PC-9 (cell line): ENCODE measurements around the gene TTC32. TPM values are rescaled to one million over a fixed set of nuclear protein-coding genes. Genes with fewer than 3 reads are reported as not detected.

Experiments
- BruUV-seq: library from RNA; stranded (reverse); fragments of 400-500 nt; replicated peaks from 2 replicates; lab custom pipeline; 2021; lab: Mats Ljungman, UMichigan
- CTCF ChIA-PET: fragments of 300-600 bp; sonication (Branson Sonifier 250); formaldehyde crosslinking; loops from one replicate; lab custom pipeline; 2022; ENCODE audit warnings: antibody characterized with exemption; lab: Charles Lee
- POLR2A ChIA-PET: fragments of 300-600 bp; sonication (Branson Sonifier 250); formaldehyde crosslinking; loops from one replicate; lab custom pipeline; 2022; ENCODE audit warnings: antibody characterized with exemption; ENCODE audit not compliant: unreplicated experiment; lab: Charles Lee
- DNase-seq, 2 experiments: peaks; one replicate each; pipeline versions ENCODE4 v3.0.0 to v3.0.0-alpha.2; 2015 to 2022; ENCODE audit warnings: mixed read lengths in 1 of 2
- H2AFZ ChIP-seq: fragments of 200-600 bp; sonication (generic); 2 replicates; pipeline ENCODE4 v1.8.1; 2017; ENCODE audit warnings: antibody characterized with exemption
- H3F3A ChIP-seq: fragments of 200-600 bp; sonication (generic); 2 replicates; pipeline ENCODE4 v1.8.1; 2017; ENCODE audit warnings: antibody characterized with exemption, mild to moderate bottlenecking, low read depth; ENCODE audit not compliant: insufficient read depth
- H3K27ac ChIP-seq: fragments of 200-600 bp; sonication (generic); 2 replicates; pipeline ENCODE4 v1.6.1; 2016; ENCODE audit warnings: mixed run types
- H3K27me3 ChIP-seq: fragments of 200-600 bp; sonication (generic); 2 replicates; pipeline ENCODE4 v1.6.1; 2016; ENCODE audit warnings: low read depth, mixed run types; ENCODE audit not compliant: insufficient read depth
- H3K36me3 ChIP-seq: fragments of 200-600 bp; sonication (generic); 2 replicates; pipeline ENCODE4 v1.6.1; 2016; ENCODE audit warnings: low read depth, mixed run types
- H3K4me1 ChIP-seq: fragments of 200-600 bp; sonication (generic); replicated peaks from 2 replicates; pipeline ENCODE4 v1.6.1; 2016; ENCODE audit warnings: mixed run types; ENCODE audit not compliant: insufficient read depth
- H3K4me2 ChIP-seq: fragments of 200-600 bp; sonication (generic); 2 replicates; pipeline ENCODE4 v1.6.1; 2017; ENCODE audit warnings: mixed run types
- H3K4me3 ChIP-seq: fragments of 200-600 bp; sonication (generic); 2 replicates; pipeline ENCODE4 v1.6.1; 2016; ENCODE audit warnings: mixed run types
- H3K79me2 ChIP-seq: fragments of 200-600 bp; sonication (generic); 2 replicates; pipeline ENCODE4 v1.6.1; 2017; ENCODE audit warnings: low read depth, mixed run types
- H3K9me2 ChIP-seq: fragments of 200-600 bp; sonication (generic); 2 replicates; pipeline ENCODE4 v1.8.1; 2017; ENCODE audit warnings: mild to moderate bottlenecking; ENCODE audit not compliant: insufficient read depth
- H3K9me3 ChIP-seq: fragments of 200-600 bp; sonication (generic); 2 replicates; pipeline ENCODE4 v1.8.1; 2016; ENCODE audit warnings: low read depth; ENCODE audit not compliant: insufficient read depth
- H4K20me1 ChIP-seq: fragments of 200-600 bp; sonication (generic); 2 replicates; pipeline ENCODE4 v1.8.1; 2017; ENCODE audit not compliant: insufficient read depth
- CTCF ChIP-seq: fragments of 200-600 bp; sonication (generic); conservative IDR thresholded peaks from 2 replicates; pipeline ENCODE4 v1.6.1; 2017; ENCODE audit warnings: mixed run types, antibody characterized with exemption, mild to moderate bottlenecking, moderate library complexity
- EZH2 ChIP-seq: fragments of 200-600 bp; sonication (generic); IDR thresholded peaks from 2 replicates; pipeline ENCODE4 v1.8.0; 2017; ENCODE audit warnings: antibody characterized with exemption, low read depth
- intact Hi-C: fragments of 100-400 bp; cut with micrococcal nuclease; formaldehyde crosslinking; loops from one replicate; pipeline ENCODE4 v1.10.0; 2022; ENCODE audit not compliant: unreplicated experiment
- total RNA-seq: library from RNA; stranded (reverse); gene quantifications from 2 replicates; pipeline ENCODE4 v1.2.3, GENCODE V29; 2021

TTC32 gene
- total RNA-seq, 1 experiment from 2014 or later, result 36.2 TPM

- POLR2A ChIA-PET, result interaction anchor here (0.7 kb wide), 1 partner anchor 44 kb away, joined by 4 read pairs; no protein-coding TSS in a partner anchor
- Histone ChIP-seq H3K9me3 (no peaks in the 10 kb centered on the region), H3F3A (peaks cover 20% of the 10 kb centered on the region), H3K79me2 (no peaks in the 10 kb centered on the region), H4K20me1 (no peaks in the 10 kb centered on the region), H3K4me1 (peaks cover 34% of the 10 kb centered on the region), H3K4me2 (peak overlapping the region; percentile 60), H3K4me3 (no peak overlapping the region; the same call in 1 of the 2 replicates), H2AFZ (no peak overlapping the region), H3K9me2 (no peaks in the 10 kb centered on the region), H3K27ac (peak overlapping the region; percentile 87), H3K27me3 (no peaks in the 10 kb centered on the region), H3K36me3 (0 out of 2 replicates have a peak, but pooled peaks cover 4% of the 10 kb centered on the region)
- DNase-seq, result peak; percentile 81 to 100
- no TSS peak for BruUV-seq
- intact Hi-C loops, result loop anchor here (2.0 kb wide), 1 partner anchor 21 kb away; no protein-coding TSS in a partner anchor
- CTCF ChIA-PET, result no interaction called here
- TF ChIP-seq CTCF, result no peak
- TF ChIP-seq EZH2, result no peak
These were observed 10.2 kb upstream of the TTC32 start for GRCh38 chr2:19911808-19912509.

- Histone ChIP-seq H3F3A (peaks cover 8% of the 10 kb centered on the region; the same call in 1 of the 2 replicates), H4K20me1 (no peaks in the 10 kb centered on the region), H3K4me2 (peak overlapping the region; percentile 88), H3K9me2 (no peaks in the 10 kb centered on the region), H3K4me1 (peaks cover 41% of the 10 kb centered on the region), H3K9me3 (no peaks in the 10 kb centered on the region), H3K79me2 (peaks cover 43% of the 10 kb centered on the region), H3K27ac (peak overlapping the region; percentile 88), H3K36me3 (0 out of 2 replicates have a peak, but pooled peaks cover 10% of the 10 kb centered on the region), H3K4me3 (peak overlapping the region; percentile 74), H3K27me3 (no peaks in the 10 kb centered on the region), H2AFZ (peak overlapping the region; percentile 88)
- POLR2A ChIA-PET, result no interaction called here
- TSS peak; percentile 95 for BruUV-seq
- CTCF ChIA-PET, result interaction anchor here (0.7 kb wide), 1 partner anchor 389 kb away, joined by 5 read pairs; no protein-coding TSS in a partner anchor
- DNase-seq, result no peak
- intact Hi-C loops, result loop anchor here (1.0 to 5.0 kb wide), 2 partner anchors 31 to 55 kb away; no protein-coding TSS in a partner anchor
- TF ChIP-seq EZH2 (no peak), CTCF (no peak)
These were observed 495 bp upstream of the TTC32 start for GRCh38 chr2:19902216-19902740.

- H2AFZ ChIP-seq, result peak overlapping the region; percentile 88
These were observed 797 bp downstream of the TTC32 start for GRCh38 chr2:19900931-19901441.

More at GRCh38 chr2:19900931-19901441, 797 bp downstream of the TTC32 start:
- Histone ChIP-seq H3K9me3 (no peaks in the 10 kb centered on the region), H3K36me3 (0 out of 2 replicates have a peak, but pooled peaks cover 10% of the 10 kb centered on the region), H3K4me2 (peak overlapping the region; percentile 88), H3K4me1 (peaks cover 41% of the 10 kb centered on the region), H4K20me1 (no peaks in the 10 kb centered on the region), H3K4me3 (peak overlapping the region; percentile 74), H3K27ac (peak overlapping the region; percentile 88), H3K79me2 (peaks cover 51% of the 10 kb centered on the region), H3K9me2 (no peaks in the 10 kb centered on the region), H3K27me3 (no peaks in the 10 kb centered on the region), H3F3A (peaks cover 8% of the 10 kb centered on the region)
- BruUV-seq, result no TSS peak
- ChIA-PET POLR2A (interaction anchor here (0.6 kb wide), 1 partner anchor 445 kb away, joined by 13 read pairs; no protein-coding TSS in a partner anchor), CTCF (no interaction called here)
- no peak for DNase-seq
- intact Hi-C loops, result loop anchor here (5.0 kb wide), 1 partner anchor 56 kb away; no protein-coding TSS in a partner anchor
- no peak for TF ChIP-seq EZH2
- no peak for TF ChIP-seq CTCF
